ENCODE measurements around the gene NRG2.

NRG2 gene

DNA sequence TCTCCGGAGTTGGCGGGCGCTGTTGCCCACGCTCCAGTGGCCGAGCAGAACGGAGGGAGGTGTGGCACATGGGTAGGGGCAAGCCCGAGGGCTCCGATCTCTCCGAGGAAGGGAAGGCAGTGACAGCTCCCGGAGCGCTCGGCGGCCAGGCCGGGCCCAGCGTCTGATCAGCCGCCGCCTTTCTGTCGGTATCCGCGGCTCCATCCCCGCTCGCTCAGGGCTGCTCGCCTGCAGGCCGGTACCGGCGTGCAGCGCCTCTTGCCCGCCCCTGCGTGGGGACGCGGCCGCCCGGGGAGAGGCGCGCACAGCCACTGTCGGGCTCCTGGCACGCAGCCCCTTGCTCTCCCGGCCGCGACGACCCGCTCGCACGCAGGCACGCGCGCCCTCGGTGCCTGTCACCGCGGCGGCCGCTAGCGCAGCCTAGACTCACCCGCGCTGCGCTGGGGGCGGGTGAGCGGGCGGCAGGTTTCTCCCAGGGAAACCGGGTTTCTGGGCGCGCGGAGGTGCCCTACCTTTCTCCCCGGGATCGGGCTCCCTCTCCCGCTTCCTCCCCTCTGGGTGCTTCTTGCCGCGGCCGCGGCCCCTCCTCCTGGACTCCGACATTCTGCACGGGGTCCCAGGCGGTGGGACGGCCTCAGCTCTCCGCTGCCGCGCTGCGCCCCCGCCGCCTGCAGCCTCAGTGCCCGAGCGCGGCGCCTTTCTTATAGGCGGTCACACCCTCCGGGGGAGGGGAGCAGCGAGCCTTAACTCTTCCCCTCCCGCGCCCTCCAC lies 139.1 kb downstream of the NRG2 start:
- H3K27me3 ChIP-seq (ENCODE audit: insufficient read depth, poor library complexity, severe bottlenecking): peaks cover 10% of the 10 kb centered on the region
- H3K27ac ChIP-seq (replicated peaks): no peak overlapping the region
- H3K4me3 ChIP-seq (replicated peaks; ENCODE audit: insufficient read depth, low read length): no peak overlapping the region
- no peak for DNase-seq (ENCODE audit: low read depth in 1 of 2, low spot score in 1 of 2)
- TF ChIP-seq GABPA (IDR thresholded peaks at IDR 0.05; ENCODE audit: low read depth): no peak
- TF ChIP-seq, protein P1, sequence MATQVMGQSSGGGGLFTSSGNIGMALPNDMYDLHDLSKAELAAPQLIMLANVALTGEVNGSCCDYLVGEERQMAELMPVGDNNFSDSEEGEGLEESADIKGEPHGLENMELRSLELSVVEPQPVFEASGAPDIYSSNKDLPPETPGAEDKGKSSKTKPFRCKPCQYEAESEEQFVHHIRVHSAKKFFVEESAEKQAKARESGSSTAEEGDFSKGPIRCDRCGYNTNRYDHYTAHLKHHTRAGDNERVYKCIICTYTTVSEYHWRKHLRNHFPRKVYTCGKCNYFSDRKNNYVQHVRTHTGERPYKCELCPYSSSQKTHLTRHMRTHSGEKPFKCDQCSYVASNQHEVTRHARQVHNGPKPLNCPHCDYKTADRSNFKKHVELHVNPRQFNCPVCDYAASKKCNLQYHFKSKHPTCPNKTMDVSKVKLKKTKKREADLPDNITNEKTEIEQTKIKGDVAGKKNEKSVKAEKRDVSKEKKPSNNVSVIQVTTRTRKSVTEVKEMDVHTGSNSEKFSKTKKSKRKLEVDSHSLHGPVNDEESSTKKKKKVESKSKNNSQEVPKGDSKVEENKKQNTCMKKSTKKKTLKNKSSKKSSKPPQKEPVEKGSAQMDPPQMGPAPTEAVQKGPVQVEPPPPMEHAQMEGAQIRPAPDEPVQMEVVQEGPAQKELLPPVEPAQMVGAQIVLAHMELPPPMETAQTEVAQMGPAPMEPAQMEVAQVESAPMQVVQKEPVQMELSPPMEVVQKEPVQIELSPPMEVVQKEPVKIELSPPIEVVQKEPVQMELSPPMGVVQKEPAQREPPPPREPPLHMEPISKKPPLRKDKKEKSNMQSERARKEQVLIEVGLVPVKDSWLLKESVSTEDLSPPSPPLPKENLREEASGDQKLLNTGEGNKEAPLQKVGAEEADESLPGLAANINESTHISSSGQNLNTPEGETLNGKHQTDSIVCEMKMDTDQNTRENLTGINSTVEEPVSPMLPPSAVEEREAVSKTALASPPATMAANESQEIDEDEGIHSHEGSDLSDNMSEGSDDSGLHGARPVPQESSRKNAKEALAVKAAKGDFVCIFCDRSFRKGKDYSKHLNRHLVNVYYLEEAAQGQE (IDR thresholded peaks at IDR 0.05; ENCODE audit: insufficient replicate concordance, low read depth): no peak
- TF ChIP-seq, protein P2, sequence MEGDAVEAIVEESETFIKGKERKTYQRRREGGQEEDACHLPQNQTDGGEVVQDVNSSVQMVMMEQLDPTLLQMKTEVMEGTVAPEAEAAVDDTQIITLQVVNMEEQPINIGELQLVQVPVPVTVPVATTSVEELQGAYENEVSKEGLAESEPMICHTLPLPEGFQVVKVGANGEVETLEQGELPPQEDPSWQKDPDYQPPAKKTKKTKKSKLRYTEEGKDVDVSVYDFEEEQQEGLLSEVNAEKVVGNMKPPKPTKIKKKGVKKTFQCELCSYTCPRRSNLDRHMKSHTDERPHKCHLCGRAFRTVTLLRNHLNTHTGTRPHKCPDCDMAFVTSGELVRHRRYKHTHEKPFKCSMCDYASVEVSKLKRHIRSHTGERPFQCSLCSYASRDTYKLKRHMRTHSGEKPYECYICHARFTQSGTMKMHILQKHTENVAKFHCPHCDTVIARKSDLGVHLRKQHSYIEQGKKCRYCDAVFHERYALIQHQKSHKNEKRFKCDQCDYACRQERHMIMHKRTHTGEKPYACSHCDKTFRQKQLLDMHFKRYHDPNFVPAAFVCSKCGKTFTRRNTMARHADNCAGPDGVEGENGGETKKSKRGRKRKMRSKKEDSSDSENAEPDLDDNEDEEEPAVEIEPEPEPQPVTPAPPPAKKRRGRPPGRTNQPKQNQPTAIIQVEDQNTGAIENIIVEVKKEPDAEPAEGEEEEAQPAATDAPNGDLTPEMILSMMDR (IDR thresholded peaks at IDR 0.05; ENCODE audit: insufficient read depth, low read length): no peak
- TF ChIP-seq POLR2AphosphoS5 (IDR thresholded peaks at IDR 0.05; ENCODE audit: low read depth): no peak
- TF ChIP-seq SPI1 (IDR thresholded peaks at IDR 0.05; ENCODE audit: borderline replicate concordance, low read depth): no peak

DNA sequence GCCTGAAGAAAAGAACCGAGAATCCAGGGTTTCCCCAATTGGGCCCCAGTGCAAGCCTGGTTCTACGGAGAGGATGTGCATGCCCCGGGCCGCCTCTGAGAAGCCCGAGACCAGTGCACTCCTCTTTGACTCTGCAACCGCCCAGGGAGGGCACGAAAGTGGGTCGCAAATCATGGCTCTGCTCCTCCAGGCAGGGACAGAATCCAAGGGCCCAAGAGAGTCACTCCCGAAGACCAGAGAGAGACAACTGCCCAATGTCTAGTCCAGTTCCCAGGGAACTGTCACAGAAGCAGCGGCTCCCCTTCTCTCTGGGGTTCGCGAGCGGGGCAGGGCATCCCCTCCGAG lies 139.7 kb downstream of the NRG2 start:
- TF ChIP-seq GABPA (IDR thresholded peaks at IDR 0.05; ENCODE audit: low read depth) (no peak), SPI1 (IDR thresholded peaks at IDR 0.05; ENCODE audit: borderline replicate concordance, low read depth) (no peak), POLR2AphosphoS5 (IDR thresholded peaks at IDR 0.05; ENCODE audit: low read depth) (no peak)
- TF ChIP-seq, protein P2 (IDR thresholded peaks at IDR 0.05; ENCODE audit: insufficient read depth, low read length): no peak
- TF ChIP-seq, protein P1 (IDR thresholded peaks at IDR 0.05; ENCODE audit: insufficient replicate concordance, low read depth): no peak
- H3K4me3 ChIP-seq (replicated peaks; ENCODE audit: insufficient read depth, low read length): no peak overlapping the region
- peaks cover 10% of the 10 kb centered on the region for H3K27me3 ChIP-seq (ENCODE audit: insufficient read depth, poor library complexity, severe bottlenecking)
- H3K27ac ChIP-seq (replicated peaks): no peak overlapping the region
- DNase-seq (ENCODE audit: low read depth in 1 of 2, low spot score in 1 of 2): no peak

DNA sequence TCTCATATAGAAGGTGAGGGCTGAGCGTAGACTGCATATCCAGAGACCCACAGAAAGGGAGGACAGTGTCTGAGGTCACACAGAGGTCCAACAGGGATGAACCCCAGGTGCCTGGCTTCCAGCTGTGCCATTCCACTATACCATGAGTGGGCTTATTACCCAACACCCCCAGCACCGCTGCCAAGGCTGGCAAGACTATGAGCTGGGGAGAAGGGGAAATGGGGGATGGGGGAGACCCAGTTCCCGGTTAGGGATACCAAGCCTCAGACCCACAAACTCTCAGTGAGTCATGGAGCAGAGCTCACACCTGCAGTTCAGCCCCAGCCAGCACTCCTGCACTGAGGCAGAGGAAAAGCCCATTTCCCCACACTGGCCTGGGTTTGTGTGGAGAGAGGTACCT lies 141.1 kb downstream of the NRG2 start:
- TF ChIP-seq, protein P2 (IDR thresholded peaks at IDR 0.05; ENCODE audit: insufficient read depth, low read length): no peak
- TF ChIP-seq GABPA (IDR thresholded peaks at IDR 0.05; ENCODE audit: low read depth) (no peak), POLR2AphosphoS5 (IDR thresholded peaks at IDR 0.05; ENCODE audit: low read depth) (no peak), SPI1 (IDR thresholded peaks at IDR 0.05; ENCODE audit: borderline replicate concordance, low read depth) (no peak)
- TF ChIP-seq, protein P1 (IDR thresholded peaks at IDR 0.05; ENCODE audit: insufficient replicate concordance, low read depth): no peak
- no peak overlapping the region for H3K4me3 ChIP-seq (replicated peaks; ENCODE audit: insufficient read depth, low read length)
- peaks cover 10% of the 10 kb centered on the region for H3K27me3 ChIP-seq (ENCODE audit: insufficient read depth, poor library complexity, severe bottlenecking)
- no peak overlapping the region for H3K27ac ChIP-seq (replicated peaks)
- no peak for DNase-seq (ENCODE audit: low read depth in 1 of 2, low spot score in 1 of 2)

All from HL-60 (cell line).